ENCODE measurements around the gene FUT1.

The FUT1 gene

GRCh38 chr19:48760504-48761205 is 8.2 kb upstream of the FUT1 start:
- Histone ChIP-seq H3K4me2 (ENCODE audit: low read depth, low read length) (no peak overlapping the region), H3K4me3 (ENCODE audit: low read length) (no peak overlapping the region), H2AFZ (ENCODE audit: low read length) (no peak overlapping the region), H3K36me3 (replicated peaks; ENCODE audit: insufficient read depth, low read length) (no peaks in the 10 kb centered on the region), H3K79me2 (ENCODE audit: low read length) (no peaks in the 10 kb centered on the region), H3F3A (ENCODE audit: insufficient read depth, low read length) (no peaks in the 10 kb centered on the region), H3K9ac (ENCODE audit: low read length) (no peak overlapping the region), H3K27me3 (replicated peaks; ENCODE audit: insufficient read depth, low read length) (peaks cover 80% of the 10 kb centered on the region), H3K9me2 (replicated peaks; ENCODE audit: insufficient read depth, low read length) (no peaks in the 10 kb centered on the region), H4K20me1 (ENCODE audit: insufficient read depth, low read length) (no peaks in the 10 kb centered on the region), H3K4me1 (ENCODE audit: low read length) (no peaks in the 10 kb centered on the region), H3K9me3 (replicated peaks; ENCODE audit: insufficient read depth, low read length) (no peaks in the 10 kb centered on the region), H3K27ac (ENCODE audit: low read length) (no peak overlapping the region)
- no peak for DNase-seq
- TF ChIP-seq EZH2phosphoT487 (IDR thresholded peaks at IDR 0.05; ENCODE audit: low read length) = no peak
- no peak for TF ChIP-seq CTCF (IDR thresholded peaks at IDR 0.05; ENCODE audit: low read length)
- TF ChIP-seq EZH2 (optimal IDR thresholded peaks at IDR 0.05; ENCODE audit: low read depth, low read length) = no peak

- Histone ChIP-seq H3K9me2 (replicated peaks; ENCODE audit: insufficient read depth, low read length) (no peaks in the 10 kb centered on the region), H3K4me3 (ENCODE audit: low read length) (no peak overlapping the region), H3K79me2 (ENCODE audit: low read length) (no peaks in the 10 kb centered on the region), H3K9me3 (replicated peaks; ENCODE audit: insufficient read depth, low read length) (no peaks in the 10 kb centered on the region), H3K9ac (ENCODE audit: low read length) (no peak overlapping the region), H3K4me2 (ENCODE audit: low read depth, low read length) (no peak overlapping the region), H3K4me1 (ENCODE audit: low read length) (0 out of 2 replicates have a peak, but pooled peaks cover 4% of the 10 kb centered on the region), H3K27me3 (replicated peaks; ENCODE audit: insufficient read depth, low read length) (peaks cover 75% of the 10 kb centered on the region), H3K27ac (ENCODE audit: low read length) (no peak overlapping the region), H4K20me1 (ENCODE audit: insufficient read depth, low read length) (no peaks in the 10 kb centered on the region), H3F3A (ENCODE audit: insufficient read depth, low read length) (no peaks in the 10 kb centered on the region), H3K36me3 (replicated peaks; ENCODE audit: insufficient read depth, low read length) (no peaks in the 10 kb centered on the region), H2AFZ (ENCODE audit: low read length) (no peak overlapping the region)
- no peak for TF ChIP-seq EZH2phosphoT487 (IDR thresholded peaks at IDR 0.05; ENCODE audit: low read length)
- TF ChIP-seq EZH2 (optimal IDR thresholded peaks at IDR 0.05; ENCODE audit: low read depth, low read length) = no peak
- TF ChIP-seq CTCF (IDR thresholded peaks at IDR 0.05; ENCODE audit: low read length) = no peak
- DNase-seq = no peak
These were observed 5.3 kb upstream of the FUT1 start for GRCh38 chr19:48757741-48758144.

- no peaks in the 10 kb centered on the region for H3F3A ChIP-seq (ENCODE audit: insufficient read depth, low read length)
- no peak overlapping the region for H3K4me3 ChIP-seq (ENCODE audit: low read length)
- H3K9ac ChIP-seq (ENCODE audit: low read length) = no peak overlapping the region
- H3K36me3 ChIP-seq (replicated peaks; ENCODE audit: insufficient read depth, low read length) = no peaks in the 10 kb centered on the region
- H3K27me3 ChIP-seq (replicated peaks; ENCODE audit: insufficient read depth, low read length) = peaks cover 74% of the 10 kb centered on the region
- no peaks in the 10 kb centered on the region for H3K9me3 ChIP-seq (replicated peaks; ENCODE audit: insufficient read depth, low read length)
- no peak overlapping the region for H3K4me2 ChIP-seq (ENCODE audit: low read depth, low read length)
- TF ChIP-seq EZH2 (optimal IDR thresholded peaks at IDR 0.05; ENCODE audit: low read depth, low read length) (no peak), EZH2phosphoT487 (IDR thresholded peaks at IDR 0.05; ENCODE audit: low read length) (no peak), CTCF (IDR thresholded peaks at IDR 0.05; ENCODE audit: low read length) (no peak)
- no peaks in the 10 kb centered on the region for H3K9me2 ChIP-seq (replicated peaks; ENCODE audit: insufficient read depth, low read length)
- H2AFZ ChIP-seq (ENCODE audit: low read length) = no peak overlapping the region
- 0 out of 2 replicates have a peak, but pooled peaks cover 4% of the 10 kb centered on the region for H3K4me1 ChIP-seq (ENCODE audit: low read length)
- no peak overlapping the region for H3K27ac ChIP-seq (ENCODE audit: low read length)
- no peaks in the 10 kb centered on the region for H3K79me2 ChIP-seq (ENCODE audit: low read length)
- H4K20me1 ChIP-seq (ENCODE audit: insufficient read depth, low read length) = no peaks in the 10 kb centered on the region
- DNase-seq = no peak
These were observed 4.7 kb upstream of the FUT1 start for GRCh38 chr19:48757089-48757675.
